ENCODE results near the gene SLC37A1. TPM values are rescaled to one million over a fixed set of nuclear protein-coding genes. Genes with fewer than 3 reads are reported as not detected.

Gene SLC37A1
- total RNA-seq, 3 donors from 2014 or later (not counting 1 experiment from before 2014, with no cell fraction given) = 24.8 to 25.8 (median 25.3) TPM

DNA sequence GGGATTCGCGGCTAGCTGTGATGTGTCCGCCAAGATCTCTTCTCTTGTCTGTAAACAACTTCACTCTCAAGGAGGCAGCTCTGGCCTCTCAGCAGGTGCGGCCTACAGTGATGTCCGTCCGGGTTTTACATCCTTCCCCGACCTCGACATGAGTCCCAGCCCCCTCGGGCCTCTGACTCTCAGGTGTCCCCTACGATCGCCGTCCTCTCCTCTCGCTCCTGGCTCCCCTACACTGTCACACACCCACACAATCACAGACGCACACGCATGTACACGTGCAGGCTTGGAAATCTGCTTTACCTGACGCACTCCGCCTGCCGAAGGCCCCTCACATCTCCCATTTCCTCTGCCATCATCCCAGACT lies 16.8 kb upstream of the SLC37A1 start:
- peak overlapping the region; percentile 48 for H3K4me3 ChIP-seq (ENCODE audit: low read length)
- Mint-ChIP-seq H3K9me3 (no peaks in the 10 kb centered on the region), H3K4me3 (peak overlapping the region; percentile 94), H3K36me3 (no peaks in the 10 kb centered on the region), H3K4me1 (peaks cover 13 to 15% of the 10 kb centered on the region in 2 donors), H3K27ac (peak overlapping the region; percentile 90), H3K27me3 (ENCODE audit: low read depth in 2 of 2) (peaks cover 5 to 9% of the 10 kb centered on the region in 2 donors)
- TF ChIP-seq, protein P1, sequence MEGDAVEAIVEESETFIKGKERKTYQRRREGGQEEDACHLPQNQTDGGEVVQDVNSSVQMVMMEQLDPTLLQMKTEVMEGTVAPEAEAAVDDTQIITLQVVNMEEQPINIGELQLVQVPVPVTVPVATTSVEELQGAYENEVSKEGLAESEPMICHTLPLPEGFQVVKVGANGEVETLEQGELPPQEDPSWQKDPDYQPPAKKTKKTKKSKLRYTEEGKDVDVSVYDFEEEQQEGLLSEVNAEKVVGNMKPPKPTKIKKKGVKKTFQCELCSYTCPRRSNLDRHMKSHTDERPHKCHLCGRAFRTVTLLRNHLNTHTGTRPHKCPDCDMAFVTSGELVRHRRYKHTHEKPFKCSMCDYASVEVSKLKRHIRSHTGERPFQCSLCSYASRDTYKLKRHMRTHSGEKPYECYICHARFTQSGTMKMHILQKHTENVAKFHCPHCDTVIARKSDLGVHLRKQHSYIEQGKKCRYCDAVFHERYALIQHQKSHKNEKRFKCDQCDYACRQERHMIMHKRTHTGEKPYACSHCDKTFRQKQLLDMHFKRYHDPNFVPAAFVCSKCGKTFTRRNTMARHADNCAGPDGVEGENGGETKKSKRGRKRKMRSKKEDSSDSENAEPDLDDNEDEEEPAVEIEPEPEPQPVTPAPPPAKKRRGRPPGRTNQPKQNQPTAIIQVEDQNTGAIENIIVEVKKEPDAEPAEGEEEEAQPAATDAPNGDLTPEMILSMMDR (IDR thresholded peaks at IDR 0.05) = no peak
- 41% methylated on average over 19 of the region's 19 CpGs for WGBS (ENCODE audit: insufficient coverage)
- H3K27me3 ChIP-seq (ENCODE audit: control insufficient read depth, insufficient read depth, low read length) = no peaks in the 10 kb centered on the region
- peaks cover 17% of the 10 kb centered on the region for H3K4me1 ChIP-seq (ENCODE audit: control insufficient read depth, insufficient read depth, low read length)
- no peak for DNase-seq
- intact Hi-C loops (cut with micrococcal nuclease) = loop anchor here (2.0 kb wide), 1 partner anchor 32 kb away; no protein-coding TSS in a partner anchor
- H3K36me3 ChIP-seq (ENCODE audit: control insufficient read depth, insufficient read depth, low read length) = no peaks in the 10 kb centered on the region
- ATAC-seq = no peak
- H3K9me3 ChIP-seq (ENCODE audit: control insufficient read depth, insufficient read depth, low read length) = no peaks in the 10 kb centered on the region
- peak overlapping the region; percentile 65 for H3K27ac ChIP-seq (ENCODE audit: low read length)

DNA sequence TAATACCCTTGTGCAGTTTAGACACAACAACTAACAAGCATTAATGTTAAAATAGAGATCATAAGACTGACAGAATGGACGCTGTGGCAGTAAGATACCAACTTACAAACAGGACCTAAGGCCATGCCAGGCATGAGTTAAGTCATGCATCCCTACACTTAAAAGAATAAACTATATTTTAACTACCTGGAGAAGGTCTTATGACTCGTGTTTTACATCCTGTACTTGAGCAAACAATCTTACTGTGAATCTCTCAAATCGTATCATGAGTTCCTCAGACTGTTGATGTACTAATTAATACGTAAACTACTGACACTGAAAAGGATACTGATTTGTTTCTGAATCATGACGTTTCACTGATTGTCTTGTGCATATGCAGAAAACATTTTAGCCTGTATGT lies 15.6 kb upstream of the SLC37A1 start:
- no peaks in the 10 kb centered on the region for H3K36me3 Mint-ChIP-seq

DNA sequence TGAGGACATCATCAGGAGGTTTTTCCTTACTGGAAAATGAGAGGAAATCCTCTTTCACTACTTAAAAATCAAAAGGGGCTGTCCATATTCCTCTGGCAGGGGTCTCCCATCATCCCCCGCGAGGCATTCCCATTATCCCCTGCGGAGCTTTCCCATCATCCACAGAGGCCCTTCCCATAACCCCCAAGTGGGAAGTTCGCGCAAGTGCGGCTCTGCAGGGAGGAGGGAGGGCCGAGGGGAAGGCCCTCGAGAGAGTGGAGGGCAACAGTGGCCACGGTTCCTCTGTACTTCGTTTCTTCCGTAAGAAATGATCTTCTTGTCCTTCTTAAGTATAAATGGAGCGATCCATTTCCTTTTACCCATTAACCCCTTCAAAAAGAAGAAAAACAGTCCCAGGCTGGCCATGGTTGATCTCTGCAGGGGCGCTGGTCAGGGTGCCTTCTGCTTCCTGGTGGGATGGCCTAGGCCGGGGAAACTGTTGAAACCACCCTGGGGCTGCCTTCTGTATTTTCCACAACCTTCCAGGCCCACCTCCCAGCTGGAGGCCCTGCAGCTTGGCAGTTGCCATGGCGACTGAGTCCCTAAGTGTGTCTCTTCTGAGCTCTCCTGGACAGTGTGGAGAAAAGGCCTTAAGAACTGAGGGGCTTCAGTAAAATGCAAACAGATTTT lies 14.1 kb upstream of the SLC37A1 start:
- WGBS (ENCODE audit: insufficient coverage) = 90% methylated on average over 12 of the region's 15 CpGs
- peaks cover 24% of the 10 kb centered on the region for H3K4me1 ChIP-seq (ENCODE audit: control insufficient read depth, insufficient read depth, low read length)
- Mint-ChIP-seq H3K4me3 (no peak overlapping the region), H3K27me3 (ENCODE audit: low read depth in 2 of 2) (peaks cover 0 to 5% of the 10 kb centered on the region in 2 donors), H3K36me3 (no peaks in the 10 kb centered on the region), H3K4me1 (peaks cover 23 to 24% of the 10 kb centered on the region in 2 donors), H3K9me3 (no peaks in the 10 kb centered on the region), H3K27ac (no peak overlapping the region)
- DNase-seq = no peak
- no peak for ATAC-seq
- H3K9me3 ChIP-seq (ENCODE audit: control insufficient read depth, insufficient read depth, low read length) = no peaks in the 10 kb centered on the region
- H3K4me3 ChIP-seq (ENCODE audit: low read length) = no peak overlapping the region
- H3K27ac ChIP-seq (ENCODE audit: low read length) = no peak overlapping the region
- H3K27me3 ChIP-seq (ENCODE audit: control insufficient read depth, insufficient read depth, low read length) = no peaks in the 10 kb centered on the region
- no peaks in the 10 kb centered on the region for H3K36me3 ChIP-seq (ENCODE audit: control insufficient read depth, insufficient read depth, low read length)
- TF ChIP-seq, protein P1 (IDR thresholded peaks at IDR 0.05) = no peak
- intact Hi-C loops (cut with micrococcal nuclease) = no loop called here

More for the DNA sequence above, 15.6 kb upstream of the SLC37A1 start:
- H3K27ac ChIP-seq (ENCODE audit: low read length) = no peak overlapping the region
- ATAC-seq (no peak), DNase-seq (no peak)
- intact Hi-C loops (cut with micrococcal nuclease) = no loop called here
- Mint-ChIP-seq H3K27ac (no peak overlapping the region), H3K9me3 (no peaks in the 10 kb centered on the region), H3K4me3 (no peak overlapping the region), H3K4me1 (peaks cover 13 to 15% of the 10 kb centered on the region in 2 donors), H3K27me3 (ENCODE audit: low read depth in 2 of 2) (peaks cover 3 to 6% of the 10 kb centered on the region in 2 donors)
- peaks cover 17% of the 10 kb centered on the region for H3K4me1 ChIP-seq (ENCODE audit: control insufficient read depth, insufficient read depth, low read length)
- H3K9me3 ChIP-seq (ENCODE audit: control insufficient read depth, insufficient read depth, low read length) = no peaks in the 10 kb centered on the region
- no peak overlapping the region for H3K4me3 ChIP-seq (ENCODE audit: low read length)
- TF ChIP-seq, protein P1 (IDR thresholded peaks at IDR 0.05) = no peak
- 86% methylated on average over 5 of the region's 5 CpGs for WGBS (ENCODE audit: insufficient coverage)
- H3K36me3 ChIP-seq (ENCODE audit: control insufficient read depth, insufficient read depth, low read length) = no peaks in the 10 kb centered on the region
- no peaks in the 10 kb centered on the region for H3K27me3 ChIP-seq (ENCODE audit: control insufficient read depth, insufficient read depth, low read length)

DNA sequence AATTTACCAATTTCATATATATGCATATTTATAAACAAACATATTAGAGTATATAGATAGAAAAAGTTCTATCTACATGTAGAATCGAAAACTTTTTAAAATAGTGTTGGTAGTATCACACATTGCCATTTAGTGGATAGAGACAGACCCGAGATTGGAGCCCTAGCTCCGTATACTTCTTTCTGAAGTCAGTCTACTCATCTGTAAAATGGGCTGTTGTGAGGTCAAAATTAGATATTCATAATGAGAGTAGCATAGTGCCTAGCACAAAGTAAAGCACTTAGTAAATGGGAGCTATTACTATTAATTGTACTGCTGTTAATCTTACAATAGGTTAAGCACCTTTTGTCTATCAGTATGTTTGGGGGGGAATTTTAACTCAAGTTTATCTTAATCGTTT lies 13.4 kb upstream of the SLC37A1 start:
- TF ChIP-seq, protein P1 (IDR thresholded peaks at IDR 0.05) = no peak
- Histone ChIP-seq H3K4me1 (ENCODE audit: control insufficient read depth, insufficient read depth, low read length) (peaks cover 24% of the 10 kb centered on the region), H3K36me3 (ENCODE audit: control insufficient read depth, insufficient read depth, low read length) (no peaks in the 10 kb centered on the region), H3K27ac (ENCODE audit: low read length) (no peak overlapping the region), H3K9me3 (ENCODE audit: control insufficient read depth, insufficient read depth, low read length) (no peaks in the 10 kb centered on the region), H3K27me3 (ENCODE audit: control insufficient read depth, insufficient read depth, low read length) (no peaks in the 10 kb centered on the region), H3K4me3 (ENCODE audit: low read length) (no peak overlapping the region)
- Mint-ChIP-seq H3K4me1 (peaks cover 23 to 24% of the 10 kb centered on the region in 2 donors), H3K27me3 (ENCODE audit: low read depth in 2 of 2) (peaks cover 0 to 5% of the 10 kb centered on the region in 2 donors), H3K9me3 (no peaks in the 10 kb centered on the region), H3K27ac (no peak overlapping the region), H3K36me3 (no peaks in the 10 kb centered on the region), H3K4me3 (no peak overlapping the region)
- ATAC-seq (no peak), DNase-seq (no peak)
- intact Hi-C loops (cut with micrococcal nuclease) = no loop called here
- WGBS (ENCODE audit: insufficient coverage) = 91% methylated on average over 4 of the region's 4 CpGs
